Ectodermal cell (in vitro differentiated cells): ENCODE data around the gene METTL21A.
"Not testable (repeated sequence)": the region's sequence is repeated elsewhere in the genome, so short reads cannot be mapped to it uniquely, and the experiment has no call there.

Source experiments
- H3K27ac ChIP-seq: 2 replicates; pipeline ENCODE4 v1.7.0; 2013; ENCODE audit warnings: mild to moderate bottlenecking, low read depth, low read length; ENCODE audit not compliant: insufficient read depth, poor library complexity, severe bottlenecking
- H3K27me3 ChIP-seq: 2 replicates; pipeline ENCODE4 v1.7.0; 2013; ENCODE audit warnings: mild to moderate bottlenecking, low read length; ENCODE audit not compliant: insufficient read depth, control insufficient read depth, poor library complexity, severe bottlenecking
- H3K36me3 ChIP-seq: one replicate; pipeline ENCODE4 v1.7.0; 2013; ENCODE audit warnings: low read length; ENCODE audit not compliant: control insufficient read depth, insufficient read depth
- H3K4me1 ChIP-seq: one replicate; pipeline ENCODE4 v1.7.0; 2013; ENCODE audit warnings: low read length; ENCODE audit not compliant: control insufficient read depth, insufficient read depth
- H3K4me3 ChIP-seq: 2 replicates; pipeline ENCODE4 v1.7.0; 2013; ENCODE audit warnings: low read depth, low read length, control low read depth; ENCODE audit not compliant: insufficient read depth
- H3K9me3 ChIP-seq: 2 replicates; pipeline ENCODE4 v1.7.0; 2013; ENCODE audit warnings: mild to moderate bottlenecking, low read length, moderate library complexity; ENCODE audit not compliant: control insufficient read depth
- WGBS, 2 experiments: methylation state at CpG; one replicate each; pipeline ENCODE4 v1.1.7; 2013; ENCODE audit warnings: missing lambda C conversion rate in 2 of 2; 5-methylcytosine and 5-hydroxymethylcytosine counted together

Gene METTL21A

DNA sequence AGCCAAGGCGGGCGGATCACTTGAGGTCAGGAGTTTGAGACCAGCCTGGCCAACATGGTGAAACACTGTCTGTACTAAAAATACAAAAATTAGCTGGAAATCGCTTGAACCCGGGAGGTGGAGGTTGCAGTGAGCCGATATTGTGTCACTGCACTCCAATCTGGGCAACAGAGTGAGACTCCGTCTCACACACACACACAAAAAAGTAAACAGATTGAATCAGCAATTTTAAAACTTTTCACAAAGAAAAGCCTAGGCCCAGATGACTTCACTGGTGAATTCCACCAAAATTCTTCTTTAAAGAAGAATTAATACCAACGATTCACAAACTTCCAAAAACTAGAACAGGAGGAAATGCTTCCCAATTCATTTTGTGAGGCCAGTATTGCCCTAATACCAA lies 21.4 kb upstream of the METTL21A start:
- WGBS, 2 experiments, result 91 to 94% methylated on average over 7 of the region's 7 CpGs

DNA sequence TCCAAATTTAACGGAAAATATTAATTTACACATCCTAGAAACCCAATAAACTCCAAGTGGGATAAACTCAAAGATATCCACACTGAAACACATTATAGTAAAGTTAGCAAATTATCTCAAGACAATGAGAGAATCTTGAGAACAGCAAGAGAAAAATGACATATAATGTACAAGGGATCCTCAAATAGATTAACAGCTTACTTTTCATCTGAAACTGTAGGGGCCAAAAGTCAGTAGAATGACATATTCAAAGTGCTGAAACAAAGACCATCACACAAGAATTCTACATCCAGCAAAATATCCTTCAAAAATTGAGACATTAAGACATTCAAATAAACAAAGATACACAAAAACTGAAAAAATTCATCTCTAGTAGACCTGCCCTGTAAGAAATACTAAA lies 18.7 kb upstream of the METTL21A start:
- no peaks in the 10 kb centered on the region for H3K27me3 ChIP-seq
- no peaks in the 10 kb centered on the region for H3K36me3 ChIP-seq
- H3K4me1 ChIP-seq, result no peaks in the 10 kb centered on the region
- 100% methylated on average over 1 of the region's 1 CpG; no CpG with 5 or more reads in 1 of the 2 experiments for WGBS, 2 experiments
- no peak overlapping the region for H3K27ac ChIP-seq
- no peak overlapping the region for H3K4me3 ChIP-seq
- no peaks in the 10 kb centered on the region for H3K9me3 ChIP-seq

More for the DNA sequence above, 21.4 kb upstream of the METTL21A start:
- not testable (repeated sequence) for H3K36me3 ChIP-seq, H3K4me1 ChIP-seq, H3K27ac ChIP-seq, H3K9me3 ChIP-seq, H3K4me3 ChIP-seq, H3K27me3 ChIP-seq

DNA sequence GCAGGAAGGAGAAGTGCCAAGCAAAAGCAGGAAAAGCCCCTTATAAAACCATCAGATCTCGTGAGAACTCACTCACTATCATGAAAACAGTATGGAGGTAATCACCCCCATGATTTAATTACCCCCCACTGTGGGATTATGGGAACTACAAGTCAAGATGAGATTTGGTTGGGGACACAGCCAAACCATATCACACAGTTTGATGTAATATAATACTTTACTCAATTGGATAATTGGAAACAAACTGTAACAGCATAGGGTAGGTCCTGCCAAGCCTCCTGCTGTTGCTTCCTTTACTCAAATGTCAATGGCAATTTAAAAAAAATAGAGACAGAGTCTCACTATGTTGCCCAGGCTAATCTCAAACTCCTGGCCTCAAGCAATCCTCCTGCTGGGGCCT lies 15.5 kb upstream of the METTL21A start:
- WGBS, 2 experiments, result 92% methylated on average over 1 of the region's 1 CpG; no CpG with 5 or more reads in 1 of the 2 experiments
- Histone ChIP-seq H3K4me1 (no peaks in the 10 kb centered on the region), H3K9me3 (no peaks in the 10 kb centered on the region), H3K4me3 (no peak overlapping the region), H3K27me3 (no peaks in the 10 kb centered on the region), H3K27ac (no peak overlapping the region), H3K36me3 (no peaks in the 10 kb centered on the region)

DNA sequence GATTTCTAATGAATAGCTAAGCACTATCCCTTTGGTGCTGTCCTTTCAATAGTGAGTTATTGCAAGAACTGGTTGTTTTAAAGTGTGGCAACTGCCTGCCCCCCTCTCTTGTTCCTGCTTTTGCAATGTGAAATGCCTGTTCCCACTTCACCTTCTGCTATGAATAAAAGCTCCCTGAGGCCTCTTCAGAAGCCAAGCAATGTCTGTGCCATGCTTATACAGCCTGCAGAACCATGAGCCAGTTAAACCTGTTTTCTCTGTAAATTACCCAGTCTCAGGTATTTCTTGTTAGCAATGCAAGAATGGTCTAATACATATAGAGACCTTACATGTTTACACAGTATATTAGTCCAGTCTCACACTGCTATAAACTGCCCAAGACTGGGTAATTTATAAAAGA lies 15.0 kb upstream of the METTL21A start:
- Histone ChIP-seq H3K36me3 (no peaks in the 10 kb centered on the region), H3K27me3 (no peaks in the 10 kb centered on the region), H3K4me3 (no peak overlapping the region), H3K4me1 (no peaks in the 10 kb centered on the region), H3K27ac (no peak overlapping the region), H3K9me3 (no peaks in the 10 kb centered on the region)

DNA sequence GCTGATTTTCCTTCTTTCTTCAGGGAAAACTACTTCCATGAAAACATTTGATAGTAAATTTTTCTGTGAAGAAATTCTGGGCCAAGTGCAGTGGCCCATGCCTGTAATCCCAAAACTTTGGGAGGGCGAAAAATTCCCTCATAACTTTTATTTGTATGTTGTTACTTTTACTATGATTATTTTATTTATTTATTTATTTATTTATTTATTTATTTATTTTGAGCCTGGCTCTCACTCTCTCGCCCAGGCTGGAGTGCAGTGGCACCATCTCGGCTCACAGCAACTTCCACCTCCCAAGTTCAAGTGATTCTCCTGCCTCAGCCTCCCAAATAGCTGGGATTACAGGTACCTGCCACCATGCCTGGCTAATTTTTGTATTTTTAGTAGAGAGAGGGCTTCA lies 14.1 kb upstream of the METTL21A start:
- H3K4me1 ChIP-seq, H3K9me3 ChIP-seq, H3K27me3 ChIP-seq, H3K4me3 ChIP-seq, H3K27ac ChIP-seq, H3K36me3 ChIP-seq: not testable (repeated sequence)
- WGBS, 2 experiments, result 79 to 96% methylated on average over 2 of the region's 3 CpGs

DNA sequence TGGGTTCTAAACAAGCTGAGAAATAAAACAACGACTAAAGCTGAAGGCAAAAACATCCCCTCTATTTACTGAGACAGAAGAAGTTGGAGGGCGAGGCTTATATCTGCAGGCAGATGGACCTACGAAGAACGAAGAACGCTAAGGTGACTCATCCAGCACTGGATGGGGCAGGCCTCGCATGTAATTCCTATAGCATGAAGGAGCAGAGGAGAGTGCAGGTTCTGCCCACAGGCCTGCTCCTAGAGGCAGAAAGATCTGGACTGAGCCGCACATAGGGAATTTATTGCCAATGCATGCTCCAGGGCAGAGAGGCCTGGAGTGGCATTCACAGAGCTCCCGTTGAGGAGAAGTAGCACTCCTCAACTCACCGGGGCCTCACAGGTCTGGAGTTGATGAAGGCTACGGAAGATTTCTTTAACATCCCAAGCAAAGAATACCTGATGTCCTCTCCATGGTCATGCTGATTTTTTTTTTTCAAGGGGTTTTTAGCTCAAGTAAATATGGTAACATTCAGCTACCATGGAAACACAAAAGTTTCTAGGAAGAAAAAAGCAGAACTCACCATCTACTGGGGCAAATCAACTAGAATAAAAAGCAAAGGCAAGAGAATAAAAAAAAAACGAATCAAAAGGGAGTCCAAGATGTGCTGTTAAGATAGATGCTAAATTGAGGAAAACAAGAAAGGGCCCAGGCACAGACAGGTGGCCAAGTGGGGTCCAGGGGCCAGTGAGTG lies 10.4 kb upstream of the METTL21A start:
- Histone ChIP-seq H3K27me3 (no peaks in the 10 kb centered on the region), H3K9me3 (no peaks in the 10 kb centered on the region), H3K4me3 (no peak overlapping the region), H3K27ac (no peak overlapping the region), H3K36me3 (no peaks in the 10 kb centered on the region), H3K4me1 (no peaks in the 10 kb centered on the region)
- WGBS, 2 experiments, result 86 to 89% methylated on average over 11 of the region's 11 CpGs

DNA sequence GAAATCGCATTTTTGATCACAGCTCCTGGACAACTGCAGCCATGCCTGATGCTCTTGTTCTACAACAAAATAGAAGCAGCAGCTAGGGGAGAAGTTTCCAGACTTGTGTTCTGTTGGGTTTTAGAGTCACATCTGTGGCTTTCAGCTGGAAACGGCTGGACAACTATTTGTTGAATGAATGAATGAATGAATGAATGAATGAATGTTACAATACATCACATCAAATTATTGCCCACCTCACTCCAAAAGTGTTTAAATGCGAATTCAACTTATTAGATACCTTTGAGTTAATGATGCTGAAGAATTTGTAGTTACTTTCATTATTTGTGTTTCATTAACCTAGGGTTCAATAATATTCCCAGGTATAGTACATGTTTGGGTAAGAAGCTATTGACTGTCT lies 8.5 kb upstream of the METTL21A start:
- 95 to 98% methylated on average over 1 to 2 of the region's 3 CpGs for WGBS, 2 experiments
- no peaks in the 10 kb centered on the region for H3K4me1 ChIP-seq

DNA sequence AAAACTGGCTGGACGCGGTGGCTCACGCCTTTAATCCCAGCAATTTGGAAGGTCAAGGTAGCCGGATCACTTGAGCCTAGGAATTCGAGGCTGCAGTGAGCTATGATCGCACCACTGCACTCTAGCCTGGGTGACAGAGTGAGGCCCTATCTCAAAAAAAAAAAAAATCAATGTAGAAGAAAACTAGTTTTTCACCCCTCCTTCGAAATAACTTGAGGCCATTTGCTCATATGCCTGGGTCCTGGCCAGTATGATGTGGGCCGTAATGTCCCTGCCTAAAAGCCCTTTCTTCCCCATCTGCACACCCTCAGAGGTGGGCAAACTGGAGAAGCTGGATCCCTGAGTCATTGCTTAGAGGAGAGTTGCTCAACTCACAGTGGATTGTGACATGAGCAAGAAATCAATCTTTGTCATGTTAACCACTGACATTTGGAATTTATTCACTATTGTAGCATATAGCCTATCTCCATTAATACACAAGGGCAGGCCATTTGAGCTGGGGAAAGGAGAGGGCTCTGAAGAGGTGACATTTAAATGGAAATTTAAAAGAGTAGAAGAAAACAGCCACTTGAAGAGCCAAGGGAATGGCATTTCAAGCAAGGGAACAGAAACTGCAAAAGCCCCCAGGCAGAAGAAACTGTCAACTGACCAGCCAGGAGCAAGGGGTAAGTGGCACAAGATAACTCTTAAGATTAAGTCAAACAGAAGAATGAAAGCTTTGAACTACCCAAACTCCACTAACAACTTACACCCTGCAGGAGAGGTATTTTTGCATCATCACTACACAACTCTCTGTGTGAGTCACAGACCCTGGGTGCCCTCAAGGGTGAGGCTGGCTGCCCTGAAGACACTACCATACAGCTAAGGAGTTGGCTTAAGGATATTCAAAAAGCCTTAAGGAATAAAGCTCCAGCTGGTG lies 7.6 kb upstream of the METTL21A start:
- no peak overlapping the region for H3K4me3 ChIP-seq
- H3K27ac ChIP-seq, result no peak overlapping the region
- H3K9me3 ChIP-seq, result no peaks in the 10 kb centered on the region
- WGBS, 2 experiments, result 92 to 94% methylated on average over 8 of the region's 8 CpGs
- H3K36me3 ChIP-seq, result no peaks in the 10 kb centered on the region
- no peaks in the 10 kb centered on the region for H3K27me3 ChIP-seq
- H3K4me1 ChIP-seq, result no peaks in the 10 kb centered on the region

More for the DNA sequence above, 8.5 kb upstream of the METTL21A start:
- Histone ChIP-seq H3K36me3 (no peaks in the 10 kb centered on the region), H3K4me3 (no peak overlapping the region), H3K27me3 (no peaks in the 10 kb centered on the region), H3K9me3 (no peaks in the 10 kb centered on the region), H3K27ac (no peak overlapping the region)

DNA sequence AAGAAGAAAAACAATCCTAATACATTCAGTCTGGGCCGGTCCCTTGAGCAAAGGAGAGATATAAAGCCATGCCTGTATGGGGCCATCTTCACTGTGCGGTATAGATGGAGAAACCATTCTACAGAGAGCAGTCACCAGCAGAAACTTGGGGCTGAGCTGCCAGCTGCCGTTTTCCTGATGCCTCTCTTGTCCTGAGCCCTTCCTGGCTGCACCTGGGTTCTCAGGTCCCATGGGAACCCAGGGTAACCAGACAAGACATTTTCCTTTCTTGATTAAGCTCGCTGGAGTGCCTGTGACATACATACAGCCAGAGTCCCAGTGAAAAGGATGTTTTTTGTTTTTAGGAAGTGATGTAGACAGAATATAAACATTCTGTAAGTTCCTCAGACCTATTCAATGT lies 5.3 kb upstream of the METTL21A start:
- Histone ChIP-seq H3K27me3 (peaks cover 14% of the 10 kb centered on the region), H3K27ac (no peak overlapping the region), H3K36me3 (no peaks in the 10 kb centered on the region), H3K4me3 (no peak overlapping the region), H3K4me1 (no peaks in the 10 kb centered on the region), H3K9me3 (no peaks in the 10 kb centered on the region)
- 96 to 97% methylated on average over 4 of the region's 4 CpGs for WGBS, 2 experiments

DNA sequence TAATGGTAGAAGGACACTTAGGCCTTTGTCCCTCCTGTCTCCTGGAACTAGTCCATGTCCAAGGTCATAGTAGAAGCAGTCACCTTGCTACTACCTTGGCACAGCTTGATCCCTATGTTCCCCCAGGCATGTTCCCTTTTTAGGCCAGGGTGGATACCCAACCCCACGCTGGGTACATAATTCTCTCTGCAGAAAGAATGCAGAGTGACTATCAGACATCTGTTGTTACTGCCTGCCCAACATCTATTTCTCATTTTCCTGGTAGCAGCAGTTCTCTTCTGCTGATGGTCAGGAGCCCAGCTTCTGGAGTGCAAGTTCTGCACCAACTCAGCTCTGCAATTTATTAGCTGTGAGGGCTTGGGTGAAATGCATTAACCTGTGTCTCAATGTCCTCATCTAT lies 4.4 kb upstream of the METTL21A start:
- no peaks in the 10 kb centered on the region for H3K9me3 ChIP-seq
- WGBS, 2 experiments, result 93 to 95% methylated on average over 1 of the region's 1 CpG
- H3K27ac ChIP-seq, result no peak overlapping the region
- H3K27me3 ChIP-seq, result peaks cover 14% of the 10 kb centered on the region
- H3K36me3 ChIP-seq, result no peaks in the 10 kb centered on the region
- no peaks in the 10 kb centered on the region for H3K4me1 ChIP-seq
- H3K4me3 ChIP-seq, result no peak overlapping the region
